Neuron (in vitro differentiated cells): ENCODE measurements around the gene RFXAP.

ENCODE experiments used
- H2AFZ ChIP-seq: one replicate; pipeline ENCODE4 v1.6.1; 2013; ENCODE audit warnings: low read depth, mild to moderate bottlenecking, inconsistent platforms, low read length, moderate library complexity
- H3K27me3 ChIP-seq: one replicate; pipeline ENCODE4 v1.6.1; 2013; ENCODE audit warnings: low read length; ENCODE audit not compliant: insufficient read depth
- H3K36me3 ChIP-seq: one replicate; pipeline ENCODE4 v1.6.1; 2013; ENCODE audit warnings: low read length; ENCODE audit not compliant: insufficient read depth
- H3K4me1 ChIP-seq: one replicate; pipeline ENCODE4 v1.6.1; 2013; ENCODE audit warnings: low read length; ENCODE audit not compliant: insufficient read depth
- H3K4me3 ChIP-seq: 2 replicates; pipeline ENCODE4 v1.5.1; 2013; ENCODE audit warnings: mild to moderate bottlenecking, low read length, moderate library complexity
- H3K9me3 ChIP-seq: one replicate; pipeline ENCODE4 v1.6.1; 2013; ENCODE audit warnings: low read length

RFXAP gene

GRCh38 chr13:36794706-36795105 is 24.3 kb upstream of the RFXAP start:
- Histone ChIP-seq H2AFZ (no peak overlapping the region), H3K9me3 (no peaks in the 10 kb centered on the region), H3K27me3 (no peaks in the 10 kb centered on the region), H3K4me3 (no peak overlapping the region), H3K36me3 (no peaks in the 10 kb centered on the region), H3K4me1 (no peaks in the 10 kb centered on the region)

GRCh38 chr13:36795463-36795862 is 23.6 kb upstream of the RFXAP start:
- Histone ChIP-seq H3K4me3 (no peak overlapping the region), H3K27me3 (no peaks in the 10 kb centered on the region), H3K36me3 (no peaks in the 10 kb centered on the region), H3K9me3 (no peaks in the 10 kb centered on the region), H2AFZ (no peak overlapping the region), H3K4me1 (no peaks in the 10 kb centered on the region)

GRCh38 chr13:36796052-36796451 is 23.0 kb upstream of the RFXAP start:
- no peaks in the 10 kb centered on the region for H3K9me3 ChIP-seq
- H2AFZ ChIP-seq, result no peak overlapping the region
- no peak overlapping the region for H3K4me3 ChIP-seq
- no peaks in the 10 kb centered on the region for H3K27me3 ChIP-seq
- no peaks in the 10 kb centered on the region for H3K4me1 ChIP-seq
- H3K36me3 ChIP-seq, result no peaks in the 10 kb centered on the region

- H3K9me3 ChIP-seq, result no peaks in the 10 kb centered on the region
- H2AFZ ChIP-seq, result no peak overlapping the region
- no peak overlapping the region for H3K4me3 ChIP-seq
- H3K27me3 ChIP-seq, result no peaks in the 10 kb centered on the region
- no peaks in the 10 kb centered on the region for H3K36me3 ChIP-seq
- H3K4me1 ChIP-seq, result peaks cover 5% of the 10 kb centered on the region
Measured at GRCh38 chr13:36801035-36801434, 18.0 kb upstream of the RFXAP start.

GRCh38 chr13:36804588-36804987 is 14.4 kb upstream of the RFXAP start:
- no peaks in the 10 kb centered on the region for H3K36me3 ChIP-seq
- H3K4me1 ChIP-seq, result peaks cover 5% of the 10 kb centered on the region
- no peaks in the 10 kb centered on the region for H3K9me3 ChIP-seq
- H3K4me3 ChIP-seq, result no peak overlapping the region
- no peak overlapping the region for H2AFZ ChIP-seq
- H3K27me3 ChIP-seq, result no peaks in the 10 kb centered on the region

- Histone ChIP-seq H3K4me3 (no peak overlapping the region), H3K4me1 (peaks cover 5% of the 10 kb centered on the region), H2AFZ (no peak overlapping the region), H3K9me3 (no peaks in the 10 kb centered on the region), H3K27me3 (no peaks in the 10 kb centered on the region), H3K36me3 (no peaks in the 10 kb centered on the region)
Measured at GRCh38 chr13:36806102-36806501, 12.9 kb upstream of the RFXAP start.

GRCh38 chr13:36807616-36808015 is 11.4 kb upstream of the RFXAP start:
- H2AFZ ChIP-seq, result no peak overlapping the region
- H3K36me3 ChIP-seq, result no peaks in the 10 kb centered on the region
- H3K27me3 ChIP-seq, result peaks cover 3% of the 10 kb centered on the region
- H3K4me3 ChIP-seq, result no peak overlapping the region
- no peaks in the 10 kb centered on the region for H3K9me3 ChIP-seq
- no peaks in the 10 kb centered on the region for H3K4me1 ChIP-seq

- Histone ChIP-seq H3K4me1 (no peaks in the 10 kb centered on the region), H3K9me3 (no peaks in the 10 kb centered on the region), H3K27me3 (peaks cover 3% of the 10 kb centered on the region), H3K4me3 (no peak overlapping the region), H2AFZ (no peak overlapping the region), H3K36me3 (no peaks in the 10 kb centered on the region)
Measured at GRCh38 chr13:36813225-36813624, 5.8 kb upstream of the RFXAP start.

- Histone ChIP-seq H2AFZ (no peak overlapping the region), H3K27me3 (peaks cover 3% of the 10 kb centered on the region), H3K4me3 (no peak overlapping the region), H3K4me1 (peaks cover 3% of the 10 kb centered on the region), H3K36me3 (no peaks in the 10 kb centered on the region), H3K9me3 (no peaks in the 10 kb centered on the region)
Measured at GRCh38 chr13:36814465-36814864, 4.6 kb upstream of the RFXAP start.

- Histone ChIP-seq H3K9me3 (no peaks in the 10 kb centered on the region), H2AFZ (no peak overlapping the region), H3K4me3 (no peak overlapping the region), H3K36me3 (no peaks in the 10 kb centered on the region), H3K27me3 (peaks cover 3% of the 10 kb centered on the region), H3K4me1 (peaks cover 5% of the 10 kb centered on the region)
Measured at GRCh38 chr13:36815062-36815461, 4.0 kb upstream of the RFXAP start.

GRCh38 chr13:36817996-36818803 is 822 bp upstream of the RFXAP start:
- H3K27me3 ChIP-seq, result no peaks in the 10 kb centered on the region
- H2AFZ ChIP-seq, result peak overlapping the region; percentile 95
- peak overlapping the region; percentile 84 for H3K4me3 ChIP-seq
- peaks cover 13% of the 10 kb centered on the region for H3K4me1 ChIP-seq
- H3K36me3 ChIP-seq, result no peaks in the 10 kb centered on the region
- no peaks in the 10 kb centered on the region for H3K9me3 ChIP-seq

- peak overlapping the region; percentile 84 for H3K4me3 ChIP-seq
- H3K36me3 ChIP-seq, result no peaks in the 10 kb centered on the region
- no peaks in the 10 kb centered on the region for H3K27me3 ChIP-seq
- peaks cover 13% of the 10 kb centered on the region for H3K4me1 ChIP-seq
- H3K9me3 ChIP-seq, result no peaks in the 10 kb centered on the region
- H2AFZ ChIP-seq, result peak overlapping the region; percentile 95
Measured at GRCh38 chr13:36819739-36820090, 693 bp downstream of the RFXAP start.

GRCh38 chr13:36820222-36820621 is 1.2 kb downstream of the RFXAP start:
- peaks cover 13% of the 10 kb centered on the region for H3K4me1 ChIP-seq
- no peaks in the 10 kb centered on the region for H3K9me3 ChIP-seq
- H3K4me3 ChIP-seq, result peak overlapping the region; percentile 84

GRCh38 chr13:36822785-36823184 is 3.8 kb downstream of the RFXAP start:
- no peak overlapping the region for H2AFZ ChIP-seq
- H3K36me3 ChIP-seq, result peaks cover 4% of the 10 kb centered on the region
- H3K4me1 ChIP-seq, result peaks cover 13% of the 10 kb centered on the region
- no peak overlapping the region for H3K4me3 ChIP-seq
- H3K9me3 ChIP-seq, result no peaks in the 10 kb centered on the region
- no peaks in the 10 kb centered on the region for H3K27me3 ChIP-seq

More at GRCh38 chr13:36820222-36820621, 1.2 kb downstream of the RFXAP start:
- Histone ChIP-seq H2AFZ (no peak overlapping the region), H3K27me3 (no peaks in the 10 kb centered on the region), H3K36me3 (peaks cover 1% of the 10 kb centered on the region)
